Measurements from ENCODE around the gene METTL3.

Gene METTL3

GRCh38 chr14:21476523-21476924, 34.6 kb downstream of the METTL3 start:
- DNase-seq (ENCODE audit: low spot score): peak; percentile 88

- no peak for DNase-seq (ENCODE audit: low spot score)
Observed at GRCh38 chr14:21475767-21476522, 35.2 kb downstream of the METTL3 start.

- DNase-seq (ENCODE audit: low spot score): no peak
Observed at GRCh38 chr14:21467616-21468015, 43.5 kb downstream of the METTL3 start.

- DNase-seq (ENCODE audit: low spot score): peak; percentile 99
Observed at GRCh38 chr14:21455912-21456667, 55.0 kb downstream of the METTL3 start, which contains the start of gene CHD8. TSS of gene CHD8 (minus strand) at chr14:21456123. CDS start at chr14:21431643, 24,480 bp downstream.

GRCh38 chr14:21455592-21455911, 55.6 kb downstream of the METTL3 start:
- peak; percentile 46 for DNase-seq (ENCODE audit: low spot score)

GRCh38 chr14:21454843-21455544, 56.1 kb downstream of the METTL3 start:
- no peak for DNase-seq (ENCODE audit: low spot score)

- no peak for DNase-seq (ENCODE audit: low spot score)
Observed at GRCh38 chr14:21449899-21450216, 61.3 kb downstream of the METTL3 start.

Data from GM03348 (cell line).